ENCODE results near the gene TSPAN9. TPM values are rescaled to one million over a fixed set of nuclear protein-coding genes. Genes with fewer than 3 reads are reported as not detected.

TSPAN9 gene
- polyA plus RNA-seq, 1 donor (not counting 4 experiments of a cell fraction or from before 2014, with no cell fraction given), result 27.5 TPM

DNA sequence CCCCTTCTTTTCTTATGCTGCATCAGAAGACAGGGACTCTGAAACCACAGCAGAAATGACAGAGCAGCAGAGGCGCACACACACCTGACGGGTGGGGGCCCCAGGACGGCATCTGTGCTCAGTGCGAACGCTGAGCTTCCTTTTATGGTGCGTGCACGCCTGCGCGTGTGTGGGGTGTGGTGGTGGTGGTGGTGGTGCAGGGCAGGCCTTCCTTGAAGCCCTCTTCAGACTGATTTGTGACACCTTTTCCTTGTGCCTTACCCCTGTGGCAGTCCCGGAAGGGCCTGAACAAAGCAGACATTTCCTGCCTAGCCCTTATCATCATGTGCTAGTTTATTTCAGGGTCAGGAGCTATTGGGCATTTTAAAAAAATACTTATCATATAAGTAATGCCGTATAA lies 75.7 kb downstream of the TSPAN9 start:
- peaks cover 2% of the 10 kb centered on the region for H3K79me2 ChIP-seq (ENCODE audit: control insufficient read depth, insufficient read depth, low read length)
- TF ChIP-seq CTCF (optimal IDR thresholded peaks at IDR 0.05 in 1 of 3, IDR thresholded peaks at IDR 0.05 in 1 of 3, conservative IDR thresholded peaks at IDR 0.05 in 1 of 3; ENCODE audit: extremely low read depth in 1 of 3, insufficient read depth in 2 of 3, low read length in 3 of 3) (no peak), EZH2 (IDR thresholded peaks at IDR 0.05; ENCODE audit: low read length) (no peak)
- no peak overlapping the region for H2AFZ ChIP-seq (ENCODE audit: control insufficient read depth, low read length)
- DNase-seq (ENCODE audit: low read depth, low spot score) (no peak), FAIRE-seq (no peak)
- dilution Hi-C loops (cut with MboI; ENCODE audit: extremely low pct_ligation_motif_present, low sequenced_read_pairs), result no loop called here
- H3K9me1 ChIP-seq (ENCODE audit: control insufficient read depth, extremely low read depth, insufficient read depth, low read length), result no peaks in the 10 kb centered on the region
- H3K9ac ChIP-seq (ENCODE audit: control insufficient read depth, extremely low read depth, insufficient read depth, low read length), result no peak overlapping the region
- no peaks in the 10 kb centered on the region for H3K27me3 ChIP-seq (ENCODE audit: control insufficient read depth, extremely low read depth, insufficient read depth, low read length)
- no peaks in the 10 kb centered on the region for H3K9me3 ChIP-seq (ENCODE audit: control insufficient read depth, low read depth, low read length)
- H3K36me3 ChIP-seq (ENCODE audit: control insufficient read depth in 2 of 2, extremely low read depth in 1 of 2, insufficient read depth in 2 of 2, low read length in 2 of 2), result peaks cover 0 to 6% of the 10 kb centered on the region in 2 experiments
- H3K4me1 ChIP-seq (ENCODE audit: control insufficient read depth, extremely low read depth, insufficient read depth, low read length), result no peaks in the 10 kb centered on the region
- H3K4me2 ChIP-seq (ENCODE audit: control insufficient read depth, extremely low read depth, insufficient read depth, low read depth, low read length), result no peak overlapping the region
- no peak overlapping the region for H3K27ac ChIP-seq (ENCODE audit: control insufficient read depth, insufficient read depth, low read length)
- no peaks in the 10 kb centered on the region for H4K20me1 ChIP-seq (ENCODE audit: control insufficient read depth, extremely low read depth, insufficient read depth, low read length)
- H3K4me3 ChIP-seq (ENCODE audit: control insufficient read depth in 2 of 3, extremely low read depth in 1 of 3, insufficient read depth in 2 of 3, low read depth in 1 of 3, low read length in 3 of 3), result no peak overlapping the region

- Histone ChIP-seq H2AFZ (ENCODE audit: control insufficient read depth, low read length) (no peak overlapping the region), H3K4me3 (ENCODE audit: control insufficient read depth in 2 of 3, extremely low read depth in 1 of 3, insufficient read depth in 2 of 3, low read depth in 1 of 3, low read length in 3 of 3) (no peak overlapping the region), H3K4me1 (ENCODE audit: control insufficient read depth, extremely low read depth, insufficient read depth, low read length) (no peaks in the 10 kb centered on the region), H3K36me3 (ENCODE audit: control insufficient read depth in 2 of 2, extremely low read depth in 1 of 2, insufficient read depth in 2 of 2, low read length in 2 of 2) (peaks cover 0 to 8% of the 10 kb centered on the region in 2 experiments), H3K27ac (ENCODE audit: control insufficient read depth, insufficient read depth, low read length) (no peak overlapping the region), H3K9me3 (ENCODE audit: control insufficient read depth, low read depth, low read length) (no peaks in the 10 kb centered on the region), H3K79me2 (ENCODE audit: control insufficient read depth, insufficient read depth, low read length) (no peaks in the 10 kb centered on the region), H3K4me2 (ENCODE audit: control insufficient read depth, extremely low read depth, insufficient read depth, low read depth, low read length) (no peak overlapping the region), H3K27me3 (ENCODE audit: control insufficient read depth, extremely low read depth, insufficient read depth, low read length) (no peaks in the 10 kb centered on the region), H3K9me1 (ENCODE audit: control insufficient read depth, extremely low read depth, insufficient read depth, low read length) (no peaks in the 10 kb centered on the region), H3K9ac (ENCODE audit: control insufficient read depth, extremely low read depth, insufficient read depth, low read length) (no peak overlapping the region), H4K20me1 (ENCODE audit: control insufficient read depth, extremely low read depth, insufficient read depth, low read length) (no peaks in the 10 kb centered on the region)
- TF ChIP-seq CTCF (optimal IDR thresholded peaks at IDR 0.05 in 1 of 3, IDR thresholded peaks at IDR 0.05 in 1 of 3, conservative IDR thresholded peaks at IDR 0.05 in 1 of 3; ENCODE audit: extremely low read depth in 1 of 3, insufficient read depth in 2 of 3, low read length in 3 of 3) (no peak), EZH2 (IDR thresholded peaks at IDR 0.05; ENCODE audit: low read length) (no peak)
- FAIRE-seq (no peak), DNase-seq (ENCODE audit: low read depth, low spot score) (no peak)
- dilution Hi-C loops (cut with MboI; ENCODE audit: extremely low pct_ligation_motif_present, low sequenced_read_pairs), result no loop called here
Observed at GRCh38 chr12:3154006-3154405, 76.8 kb downstream of the TSPAN9 start.
